WERI-Rb-1 (cell line): ENCODE results near the gene PCP4.

Experiments used
- DNase-seq: peaks from one replicate; pipeline ENCODE4 v3.0.0-alpha.2; 2020
- H3K27ac ChIP-seq: fragments of 250-450 bp; sonication (Bioruptor Pico); 2 replicates; pipeline ENCODE4 v1.5.1; 2020; ENCODE audit warnings: mild to moderate bottlenecking, moderate library complexity
- H3K27me3 ChIP-seq: fragments of 250-450 bp; sonication (Bioruptor Pico); 2 replicates; pipeline ENCODE4 v1.5.1; 2021; ENCODE audit warnings: mild to moderate bottlenecking, low read depth, moderate library complexity; ENCODE audit not compliant: insufficient read depth, severe bottlenecking
- H3K36me3 ChIP-seq: fragments of 250-450 bp; sonication (Bioruptor Pico); 2 replicates; pipeline ENCODE4 v1.5.1; 2020; ENCODE audit warnings: mild to moderate bottlenecking, moderate library complexity
- H3K4me3 ChIP-seq: 2 replicates; pipeline ENCODE4 v1.5.1; 2011; ENCODE audit warnings: low read depth, mild to moderate bottlenecking, control low read depth, low read length
- H3K9me3 ChIP-seq: fragments of 250-450 bp; sonication (Bioruptor Pico); 2 replicates; pipeline ENCODE4 v1.5.1; 2021; ENCODE audit warnings: mild to moderate bottlenecking, moderate library complexity; ENCODE audit not compliant: severe bottlenecking
- TF ChIP-seq, protein P1 (sequence below): IDR thresholded peaks from 2 replicates; pipeline ENCODE4 v1.5.1; 2011; ENCODE audit warnings: low read depth, mild to moderate bottlenecking, control low read depth, inconsistent platforms, low read length

PCP4 gene

DNA sequence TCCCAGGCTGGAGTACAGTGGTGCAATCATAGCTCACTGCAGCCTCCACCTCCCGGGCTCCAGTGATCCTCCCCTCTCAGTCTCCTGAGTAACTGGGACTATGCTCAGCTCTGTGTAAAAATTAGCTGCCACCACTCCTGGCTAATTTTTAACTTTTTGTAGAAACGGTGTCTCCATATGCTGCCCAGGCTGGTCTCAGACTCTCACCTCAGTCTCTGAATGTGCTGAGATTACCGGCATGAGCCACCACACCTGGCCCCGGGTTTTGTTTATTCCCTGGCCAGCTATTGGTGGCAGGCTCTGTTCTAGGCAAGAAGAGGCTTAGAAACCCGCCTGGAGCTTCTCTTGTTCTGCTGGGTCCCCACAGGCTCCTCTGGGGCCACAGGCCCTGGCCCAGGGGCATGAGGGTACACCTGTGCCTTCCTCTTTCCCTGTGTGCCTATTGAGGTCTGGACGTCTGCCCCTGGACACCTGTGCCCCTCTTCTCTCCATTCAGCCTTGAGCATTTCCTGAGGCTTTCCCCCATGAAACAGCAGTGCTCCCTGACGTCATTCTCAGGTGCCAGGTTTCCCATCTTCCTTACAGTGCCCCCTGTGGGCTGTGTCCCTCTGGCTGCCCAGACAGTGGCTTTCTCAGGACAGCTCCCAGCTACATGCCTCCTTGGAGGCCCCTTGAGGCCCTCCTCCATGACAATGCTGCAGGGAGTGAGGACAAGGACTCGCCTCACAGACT, 57.5 kb downstream of the PCP4 start:
- no peak for DNase-seq
- TF ChIP-seq, protein P1, sequence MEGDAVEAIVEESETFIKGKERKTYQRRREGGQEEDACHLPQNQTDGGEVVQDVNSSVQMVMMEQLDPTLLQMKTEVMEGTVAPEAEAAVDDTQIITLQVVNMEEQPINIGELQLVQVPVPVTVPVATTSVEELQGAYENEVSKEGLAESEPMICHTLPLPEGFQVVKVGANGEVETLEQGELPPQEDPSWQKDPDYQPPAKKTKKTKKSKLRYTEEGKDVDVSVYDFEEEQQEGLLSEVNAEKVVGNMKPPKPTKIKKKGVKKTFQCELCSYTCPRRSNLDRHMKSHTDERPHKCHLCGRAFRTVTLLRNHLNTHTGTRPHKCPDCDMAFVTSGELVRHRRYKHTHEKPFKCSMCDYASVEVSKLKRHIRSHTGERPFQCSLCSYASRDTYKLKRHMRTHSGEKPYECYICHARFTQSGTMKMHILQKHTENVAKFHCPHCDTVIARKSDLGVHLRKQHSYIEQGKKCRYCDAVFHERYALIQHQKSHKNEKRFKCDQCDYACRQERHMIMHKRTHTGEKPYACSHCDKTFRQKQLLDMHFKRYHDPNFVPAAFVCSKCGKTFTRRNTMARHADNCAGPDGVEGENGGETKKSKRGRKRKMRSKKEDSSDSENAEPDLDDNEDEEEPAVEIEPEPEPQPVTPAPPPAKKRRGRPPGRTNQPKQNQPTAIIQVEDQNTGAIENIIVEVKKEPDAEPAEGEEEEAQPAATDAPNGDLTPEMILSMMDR = 0 out of 2 replicates have a peak, but pooled peaks have one; percentile 26
- Histone ChIP-seq H3K27me3 (peaks cover 22% of the 10 kb centered on the region), H3K27ac (no peak overlapping the region), H3K9me3 (peaks cover 2% of the 10 kb centered on the region), H3K4me3 (no peak overlapping the region), H3K36me3 (no peaks in the 10 kb centered on the region)

DNA sequence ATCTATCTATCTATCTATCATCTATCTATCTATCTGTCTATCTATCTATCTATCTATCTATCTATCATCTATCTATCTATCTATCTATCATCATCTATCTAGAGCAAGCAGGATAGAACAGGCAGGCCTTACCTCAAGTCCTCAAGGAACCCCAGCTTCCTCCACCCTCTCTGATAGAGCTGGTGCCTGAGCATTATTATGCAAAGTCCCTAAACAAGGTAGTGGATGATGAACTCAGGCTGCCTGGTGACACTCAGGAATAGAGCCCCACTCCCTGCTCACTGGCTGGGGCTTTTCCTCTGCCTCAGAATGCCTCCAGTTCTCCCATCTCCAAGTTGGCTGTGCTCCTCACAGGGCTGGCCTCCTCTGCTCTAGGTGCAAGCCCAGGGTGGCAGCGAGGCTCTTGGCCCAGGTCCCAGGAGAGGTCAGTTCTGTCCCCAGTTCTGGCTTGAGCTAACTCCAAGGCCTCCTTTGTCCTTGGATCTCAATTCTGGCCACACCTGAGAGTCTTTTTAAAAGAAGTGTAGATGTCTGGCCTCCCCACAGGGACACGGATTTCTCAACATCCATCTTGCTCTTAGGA, 60.2 kb downstream of the PCP4 start:
- H3K9me3 ChIP-seq = no peaks in the 10 kb centered on the region
- DNase-seq = no peak
- no peak overlapping the region for H3K4me3 ChIP-seq
- no peak overlapping the region for H3K27ac ChIP-seq
- TF ChIP-seq, protein P1 = no peak
- H3K27me3 ChIP-seq = peaks cover 23% of the 10 kb centered on the region
- no peaks in the 10 kb centered on the region for H3K36me3 ChIP-seq

DNA sequence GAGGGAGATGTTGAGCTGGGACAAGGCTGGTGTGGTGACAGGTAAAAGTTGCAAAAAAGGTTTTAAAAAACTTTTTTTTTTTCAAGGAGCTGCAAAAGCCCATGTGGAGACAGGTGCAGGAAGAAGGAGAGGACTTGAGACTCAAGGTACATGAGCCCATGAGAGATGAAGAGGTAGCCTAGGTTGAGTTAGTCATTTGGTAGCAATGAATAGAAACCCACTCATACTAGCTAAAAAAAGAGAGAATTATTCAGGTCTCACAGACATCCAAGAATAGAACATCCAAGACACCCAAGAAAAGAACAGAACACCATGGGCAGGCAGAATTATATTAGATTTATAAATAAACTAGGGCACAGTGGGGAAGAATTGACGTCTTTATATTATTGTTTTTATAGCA, 65.1 kb downstream of the PCP4 start:
- Histone ChIP-seq H3K4me3 (no peak overlapping the region), H3K27me3 (peaks cover 28% of the 10 kb centered on the region), H3K9me3 (peaks cover 6% of the 10 kb centered on the region), H3K27ac (no peak overlapping the region), H3K36me3 (no peaks in the 10 kb centered on the region)
- DNase-seq = no peak
- TF ChIP-seq, protein P1 = no peak

DNA sequence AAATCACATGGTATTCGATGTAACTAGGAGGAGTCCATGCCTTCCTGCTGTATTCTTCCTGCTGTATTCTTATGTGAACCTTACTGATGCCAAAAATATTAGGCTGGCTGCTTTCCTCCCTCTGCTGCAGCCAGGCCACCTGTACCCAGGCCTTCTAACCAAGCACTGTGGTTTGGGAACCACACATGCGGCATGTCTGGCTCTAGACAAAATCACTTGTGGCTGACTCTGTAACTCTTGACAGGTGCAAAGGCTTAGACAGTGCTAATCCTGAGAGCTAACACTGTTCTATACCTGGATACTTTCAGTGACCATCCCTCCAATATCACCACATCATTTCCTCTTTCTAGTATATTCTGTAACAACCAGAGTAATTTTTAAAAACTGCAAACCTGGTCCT, 67.7 kb downstream of the PCP4 start:
- no peak for DNase-seq
- TF ChIP-seq, protein P1 = no peak
- Histone ChIP-seq H3K4me3 (no peak overlapping the region), H3K9me3 (peaks cover 6% of the 10 kb centered on the region), H3K27ac (no peak overlapping the region), H3K36me3 (no peaks in the 10 kb centered on the region), H3K27me3 (peaks cover 10% of the 10 kb centered on the region)

DNA sequence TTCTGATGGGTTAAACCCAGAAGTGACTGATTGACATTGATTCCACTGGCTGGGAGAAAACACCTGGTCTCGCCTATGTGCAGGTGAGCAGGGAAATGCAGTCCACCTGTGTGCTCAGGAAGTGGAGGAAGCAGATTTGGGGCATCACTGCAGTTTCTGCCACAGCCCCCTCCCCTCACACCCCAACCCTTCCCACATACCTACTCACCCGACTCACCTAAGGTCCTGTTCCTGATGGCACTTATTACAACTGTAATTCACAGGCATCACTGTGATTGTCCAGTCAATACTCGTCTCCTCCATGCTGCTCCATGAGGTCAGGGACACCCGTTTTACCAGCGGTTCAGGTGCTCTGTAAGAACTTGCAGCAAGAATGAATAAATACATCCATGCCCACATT, 68.5 kb downstream of the PCP4 start:
- TF ChIP-seq, protein P1 = no peak
- Histone ChIP-seq H3K4me3 (no peak overlapping the region), H3K9me3 (peaks cover 6% of the 10 kb centered on the region), H3K36me3 (no peaks in the 10 kb centered on the region), H3K27ac (no peak overlapping the region), H3K27me3 (peaks cover 10% of the 10 kb centered on the region)
- no peak for DNase-seq
